B cell (primary cell): ENCODE data around the gene HBQ1.

Experiments used
- EZH2 ChIP-seq: IDR thresholded peaks from 2 replicates; pipeline ENCODE4 v1.6.1; 2012; ENCODE audit warnings: borderline replicate concordance, low read depth, mild to moderate bottlenecking, moderate library complexity, low read length; ENCODE audit not compliant: insufficient read depth, poor library complexity, severe bottlenecking
- TF ChIP-seq, protein P1 (sequence below): fragments of 200-600 bp; IDR thresholded peaks from one replicate; pipeline ENCODE4 v1.8.0; 2022; ENCODE audit warnings: antibody characterized with exemption, mild to moderate bottlenecking

GRCh38 chr16:143456-143855, 36.8 kb upstream of the HBQ1 start:
- TF ChIP-seq, protein P1, sequence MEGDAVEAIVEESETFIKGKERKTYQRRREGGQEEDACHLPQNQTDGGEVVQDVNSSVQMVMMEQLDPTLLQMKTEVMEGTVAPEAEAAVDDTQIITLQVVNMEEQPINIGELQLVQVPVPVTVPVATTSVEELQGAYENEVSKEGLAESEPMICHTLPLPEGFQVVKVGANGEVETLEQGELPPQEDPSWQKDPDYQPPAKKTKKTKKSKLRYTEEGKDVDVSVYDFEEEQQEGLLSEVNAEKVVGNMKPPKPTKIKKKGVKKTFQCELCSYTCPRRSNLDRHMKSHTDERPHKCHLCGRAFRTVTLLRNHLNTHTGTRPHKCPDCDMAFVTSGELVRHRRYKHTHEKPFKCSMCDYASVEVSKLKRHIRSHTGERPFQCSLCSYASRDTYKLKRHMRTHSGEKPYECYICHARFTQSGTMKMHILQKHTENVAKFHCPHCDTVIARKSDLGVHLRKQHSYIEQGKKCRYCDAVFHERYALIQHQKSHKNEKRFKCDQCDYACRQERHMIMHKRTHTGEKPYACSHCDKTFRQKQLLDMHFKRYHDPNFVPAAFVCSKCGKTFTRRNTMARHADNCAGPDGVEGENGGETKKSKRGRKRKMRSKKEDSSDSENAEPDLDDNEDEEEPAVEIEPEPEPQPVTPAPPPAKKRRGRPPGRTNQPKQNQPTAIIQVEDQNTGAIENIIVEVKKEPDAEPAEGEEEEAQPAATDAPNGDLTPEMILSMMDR: no peak
- TF ChIP-seq EZH2: no peak
